IPS DF 19.7 (cell line): ENCODE measurements around the gene ACOT9.
A peak's percentile ranks its signal among the peaks of the same experiment; 100 is the strongest.
"Not testable (repeated sequence)": the region's sequence is repeated elsewhere in the genome, so short reads cannot be mapped to it uniquely, and the experiment has no call there.

ENCODE experiments used
- DNase-seq: peaks from one replicate; pipeline ENCODE4 v3.0.0-alpha.2; 2013; ENCODE audit warnings: low read depth, low spot score

Gene ACOT9

DNA sequence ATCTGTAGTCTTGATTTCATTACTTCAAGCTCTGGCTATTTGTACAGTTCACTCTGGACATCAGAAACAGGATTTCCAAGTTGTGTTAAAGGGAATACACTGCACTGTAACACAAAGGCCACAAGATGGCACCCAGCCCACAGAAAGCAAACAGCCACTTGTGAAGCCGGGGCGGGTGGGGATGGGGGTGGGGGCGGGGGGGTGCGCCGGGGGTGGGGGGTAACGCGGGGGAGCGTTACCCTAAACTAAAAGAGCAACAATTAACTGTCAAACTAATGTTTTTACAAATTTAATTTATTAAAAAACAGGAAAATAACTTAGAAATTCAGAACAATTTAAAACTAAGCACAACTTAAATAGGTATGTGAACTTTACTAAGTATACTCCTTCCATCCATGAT is 48.5 kb downstream of the ACOT9 start:
- DNase-seq = no peak

DNA sequence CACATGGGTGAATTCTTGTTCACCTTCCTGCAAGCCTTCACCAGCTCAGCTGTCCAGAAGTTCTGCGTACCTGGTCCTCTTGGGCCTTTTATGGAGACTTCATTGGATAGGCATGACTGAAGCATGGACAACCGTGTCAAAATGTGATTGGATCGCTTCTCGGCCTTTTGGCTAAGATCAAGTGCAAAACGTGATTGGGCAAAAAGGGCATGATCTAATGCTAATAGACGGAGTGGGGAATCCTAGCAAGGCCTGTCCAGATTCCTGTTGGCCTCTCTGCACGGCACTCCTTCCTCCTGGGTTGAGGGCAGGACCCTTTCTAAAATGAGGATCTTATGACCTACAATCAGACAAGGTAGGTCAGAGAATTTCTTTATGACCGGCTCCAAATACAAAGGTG is 50.9 kb downstream of the ACOT9 start:
- no peak for DNase-seq

DNA sequence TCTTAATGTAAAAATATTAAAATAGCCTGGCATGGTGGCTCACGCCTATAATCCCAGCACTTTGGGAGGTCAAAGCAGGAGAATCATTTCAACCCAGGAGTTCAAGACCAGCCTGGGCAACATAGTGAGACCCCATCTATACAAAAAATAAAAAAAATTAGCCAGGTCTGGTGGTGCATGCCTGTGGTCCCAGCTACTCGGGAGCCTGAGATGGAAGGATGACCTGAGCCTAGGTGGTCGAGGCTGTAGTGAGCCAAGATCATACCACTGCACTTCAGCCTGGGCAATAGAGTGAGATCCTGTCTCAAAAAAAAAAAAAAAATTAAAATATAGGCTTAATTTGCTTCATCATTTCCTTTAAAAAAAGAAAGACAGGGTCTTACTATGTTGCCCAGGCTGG is 66.6 kb downstream of the ACOT9 start:
- not testable (repeated sequence) for DNase-seq

DNA sequence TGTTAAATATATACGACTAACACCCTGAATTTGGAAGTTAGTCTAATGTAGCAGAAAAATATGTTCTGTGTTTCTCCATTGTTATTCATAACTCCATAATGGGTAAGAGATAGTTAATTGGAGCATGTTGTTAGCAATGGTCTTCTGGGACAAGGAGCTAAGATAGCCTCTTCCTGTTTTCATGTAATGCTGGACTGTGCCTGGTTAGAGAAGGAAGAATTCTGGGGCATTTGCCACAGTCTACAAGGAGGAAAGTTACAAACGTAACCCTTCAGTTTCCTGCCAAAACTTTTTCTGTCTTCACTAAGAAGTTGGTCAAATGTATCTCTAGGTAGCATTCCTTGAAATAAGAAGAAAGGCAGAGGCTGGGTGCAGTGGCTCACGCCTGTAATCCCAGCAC is 70.0 kb downstream of the ACOT9 start:
- no peak for DNase-seq

DNA sequence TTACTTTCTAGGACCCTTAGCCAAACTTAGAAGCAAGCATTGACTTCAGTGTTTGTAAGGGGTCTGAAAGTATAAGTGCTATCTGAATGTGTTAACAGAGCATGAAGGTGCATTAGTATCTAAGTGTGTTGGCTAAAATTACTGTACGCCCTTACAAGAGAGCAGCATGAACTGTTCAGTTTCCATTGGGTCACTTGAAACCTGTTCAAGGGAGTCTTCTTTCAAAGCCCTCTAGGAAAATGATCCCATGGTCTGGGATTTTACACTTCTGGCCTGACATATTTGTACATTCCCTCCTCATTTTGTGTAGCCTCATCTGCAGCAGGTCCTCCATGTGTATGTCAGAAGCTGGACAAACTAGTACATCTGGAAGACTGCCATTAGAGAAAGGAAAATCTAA is 72.5 kb downstream of the ACOT9 start:
- no peak for DNase-seq

DNA sequence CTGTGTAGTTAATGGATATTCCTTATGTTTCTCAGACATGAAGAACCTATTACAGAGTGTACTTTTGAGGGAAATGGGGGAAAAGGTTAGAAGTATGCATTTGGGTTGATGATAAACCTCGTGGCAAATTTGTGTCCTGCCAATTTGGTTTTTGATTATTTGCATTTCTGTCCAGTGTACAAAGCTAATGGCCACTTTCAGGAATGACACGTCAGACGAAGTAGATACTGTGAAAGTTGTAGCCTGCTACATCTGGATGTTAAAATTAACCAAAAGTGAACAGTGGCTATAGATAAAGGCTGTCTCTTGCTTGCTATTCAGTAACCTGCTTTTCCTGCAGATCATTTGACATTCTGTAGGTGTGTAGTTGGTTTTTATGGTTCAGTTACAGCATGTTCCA is 74.7 kb downstream of the ACOT9 start:
- no peak for DNase-seq

DNA sequence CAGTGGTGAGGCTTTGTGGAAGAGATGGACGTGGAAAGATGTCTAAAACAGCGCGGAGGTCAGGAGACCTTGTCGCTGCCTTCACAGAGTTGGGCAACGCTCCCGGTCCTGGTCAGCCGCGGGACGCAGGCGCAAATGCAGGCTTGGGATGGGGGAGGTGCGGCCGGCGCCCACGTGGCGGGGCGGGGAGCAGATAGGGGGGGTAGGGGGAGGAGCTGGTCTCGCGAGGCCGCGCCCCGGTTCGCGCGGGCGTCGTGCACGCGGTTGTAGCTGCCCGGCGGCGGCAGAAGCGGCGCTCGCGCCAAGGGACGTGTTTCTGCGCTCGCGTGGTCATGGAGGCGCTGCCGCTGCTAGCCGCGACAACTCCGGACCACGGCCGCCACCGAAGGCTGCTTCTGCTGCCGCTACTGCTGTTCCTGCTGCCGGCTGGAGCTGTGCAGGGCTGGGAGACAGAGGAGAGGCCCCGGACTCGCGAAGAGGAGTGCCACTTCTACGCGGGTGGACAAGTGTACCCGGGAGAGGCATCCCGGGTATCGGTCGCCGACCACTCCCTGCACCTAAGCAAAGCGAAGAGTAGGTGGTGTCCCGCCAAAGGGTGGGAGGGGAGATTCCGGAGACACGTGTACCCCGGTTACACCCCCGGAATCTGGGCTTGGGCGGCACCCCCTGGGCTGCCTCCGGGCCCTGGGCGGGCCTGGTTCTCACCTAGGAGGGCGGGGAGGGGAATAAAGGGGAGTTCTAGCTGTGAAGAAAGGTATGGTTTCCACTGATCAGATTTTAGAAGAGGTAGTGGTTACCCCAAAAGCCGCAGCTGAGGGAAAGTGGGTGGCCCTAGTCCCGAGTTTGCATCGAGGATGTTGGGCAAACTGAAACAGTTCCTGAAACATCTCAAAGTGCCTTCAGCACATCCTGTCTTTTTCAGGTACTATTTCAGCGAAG is 75.6 kb downstream of the ACOT9 start, which contains the start of gene PRDX4:
TSS of gene PRDX4 (plus strand) at position 255 of the 939 bp plus-strand sequence. CDS start at position 333, 78 bp downstream.
- DNase-seq = peak; percentile 33

DNA sequence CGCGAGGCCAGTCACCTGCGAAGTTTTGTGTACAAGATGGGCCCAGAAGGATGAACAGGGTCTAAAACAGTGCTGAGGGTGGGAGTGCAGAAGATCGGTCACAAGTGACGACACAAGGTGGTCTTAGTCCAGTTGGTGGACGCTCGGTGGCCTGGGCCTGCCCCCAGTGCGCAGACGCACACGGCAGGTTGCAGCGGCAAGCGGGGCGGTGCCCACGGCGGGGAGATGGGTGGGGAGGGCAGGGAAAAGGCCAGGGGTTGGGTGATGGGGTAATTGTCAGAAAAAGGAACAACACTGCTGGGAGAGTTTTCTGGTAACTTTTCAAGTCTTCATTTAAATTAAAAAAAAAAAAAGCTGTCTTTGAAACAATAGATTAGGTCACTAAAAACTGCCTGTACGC is 76.8 kb downstream of the ACOT9 start:
- no peak for DNase-seq

DNA sequence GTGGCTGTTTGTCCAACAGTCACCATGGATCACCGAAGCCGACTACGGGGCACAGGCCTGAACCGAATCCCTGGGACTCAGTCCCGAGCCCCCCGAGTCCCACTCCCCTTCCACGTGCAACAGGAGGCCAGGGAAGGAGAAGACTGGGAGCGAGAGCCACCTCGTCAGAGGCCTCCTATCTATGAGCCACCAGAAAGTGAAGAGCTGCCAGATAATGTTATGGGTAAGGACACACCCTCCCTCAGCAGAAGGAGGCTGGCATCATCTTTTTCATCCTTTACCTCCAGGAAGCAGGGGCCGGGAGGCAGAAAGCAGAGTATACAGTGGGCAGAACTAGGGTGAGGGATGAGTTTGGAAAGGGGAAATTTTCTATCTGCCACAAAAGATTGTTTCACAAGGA is 78.6 kb downstream of the ACOT9 start:
- DNase-seq = no peak

DNA sequence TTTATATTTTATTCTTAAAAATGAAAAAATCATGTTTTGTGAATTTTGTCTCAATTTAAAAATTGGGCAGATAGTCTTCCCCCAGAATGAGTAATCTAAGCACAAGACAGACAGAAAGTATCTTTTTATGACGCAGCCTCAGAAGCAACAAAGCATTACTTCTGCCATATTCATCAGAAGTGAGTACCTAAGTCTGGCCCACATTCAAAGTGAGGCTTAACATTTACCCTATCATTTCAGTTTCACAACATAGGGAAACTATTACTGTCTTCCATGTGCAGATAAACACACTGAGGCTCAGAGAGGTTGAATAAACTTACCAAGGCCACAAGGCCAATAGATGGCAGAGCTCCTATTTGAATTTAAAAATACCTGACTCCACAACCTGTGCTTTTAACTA is 80.2 kb downstream of the ACOT9 start:
- DNase-seq = no peak

DNA sequence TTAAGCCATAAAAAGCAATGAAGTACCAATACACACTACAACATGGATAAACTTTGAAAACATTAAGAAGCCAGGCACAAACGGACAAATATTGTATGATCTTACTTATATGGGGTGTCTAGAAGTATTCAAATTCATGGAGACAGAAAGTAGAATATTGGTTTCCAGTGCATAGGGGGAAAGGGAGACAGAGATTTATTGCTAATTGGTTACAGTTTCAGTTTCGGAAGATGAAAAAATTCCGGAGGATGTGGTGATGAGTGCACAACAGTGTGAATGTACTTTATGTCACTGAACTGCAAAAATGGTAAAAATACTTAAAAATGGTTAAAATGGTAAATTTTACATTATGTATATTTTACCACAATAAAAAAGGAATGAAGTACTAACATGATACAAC is 80.9 kb downstream of the ACOT9 start:
- no peak for DNase-seq

DNA sequence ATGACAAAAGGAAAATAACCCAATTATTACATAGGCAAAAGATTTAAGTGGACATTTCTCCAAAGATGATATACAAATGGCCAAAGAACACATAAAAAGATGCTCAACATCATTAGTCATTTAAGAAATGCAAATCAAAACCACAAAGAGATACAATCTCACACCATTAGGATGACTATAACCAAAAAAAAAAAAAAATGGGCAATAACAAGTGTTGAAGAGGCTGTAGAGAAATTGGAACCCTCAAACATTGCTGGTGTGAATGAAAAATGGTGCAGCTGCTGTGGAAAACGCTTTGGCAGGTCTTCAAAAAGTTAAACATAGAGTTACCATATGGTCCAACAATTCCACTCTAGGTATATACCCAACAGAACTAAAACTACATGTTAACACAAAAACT is 81.4 kb downstream of the ACOT9 start:
- no peak for DNase-seq

DNA sequence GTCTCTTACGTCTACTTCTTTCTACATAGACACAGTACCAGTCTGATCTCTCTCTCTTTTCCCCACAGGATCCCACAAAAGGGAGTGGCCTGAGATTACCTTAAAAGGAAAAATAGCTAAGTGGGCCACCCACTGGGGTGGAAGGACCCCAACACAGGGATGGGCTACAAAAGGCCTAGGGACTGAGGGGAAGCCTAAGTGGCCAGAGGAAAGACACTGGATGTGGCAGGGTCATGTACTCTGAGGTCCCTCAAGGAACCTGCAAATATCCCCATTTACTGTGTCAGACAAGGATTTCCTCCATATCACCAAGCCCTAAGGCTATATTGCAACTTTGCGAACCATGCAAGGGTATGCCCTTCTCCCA is 82.3 kb downstream of the ACOT9 start:
- DNase-seq = no peak

DNA sequence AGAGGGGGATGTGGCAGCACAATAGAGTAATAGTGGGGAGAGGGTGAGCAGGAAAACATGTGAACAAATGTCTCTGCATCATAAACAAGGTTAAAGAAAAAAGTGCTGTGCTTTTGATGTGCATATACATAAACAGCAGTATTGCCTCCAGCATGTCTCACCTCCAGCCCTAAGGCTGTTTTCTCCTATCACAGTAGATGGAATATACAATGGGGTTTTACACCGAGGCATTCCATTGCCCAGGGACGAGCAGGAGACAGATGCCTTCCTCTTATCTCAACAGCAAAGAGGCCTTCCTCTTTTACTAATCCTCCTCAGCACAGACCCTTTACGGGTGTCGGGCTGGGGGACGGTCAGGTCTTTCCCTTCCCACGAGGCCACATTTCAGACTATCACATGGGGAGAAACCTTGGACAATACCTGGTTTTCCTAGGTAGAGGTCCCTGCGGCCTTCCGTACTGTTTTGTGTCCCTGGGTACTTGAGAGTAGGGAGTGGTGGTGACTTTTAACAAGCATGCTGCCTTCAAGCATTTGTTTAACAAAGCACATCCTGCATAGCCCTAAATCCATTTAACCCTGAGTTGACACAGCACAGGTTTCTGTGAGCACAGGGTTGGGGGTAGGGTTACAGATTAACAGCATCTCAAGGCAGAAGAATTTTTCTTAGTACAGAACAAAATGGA is 82.9 kb downstream of the ACOT9 start:
- DNase-seq = peak; percentile 25

DNA sequence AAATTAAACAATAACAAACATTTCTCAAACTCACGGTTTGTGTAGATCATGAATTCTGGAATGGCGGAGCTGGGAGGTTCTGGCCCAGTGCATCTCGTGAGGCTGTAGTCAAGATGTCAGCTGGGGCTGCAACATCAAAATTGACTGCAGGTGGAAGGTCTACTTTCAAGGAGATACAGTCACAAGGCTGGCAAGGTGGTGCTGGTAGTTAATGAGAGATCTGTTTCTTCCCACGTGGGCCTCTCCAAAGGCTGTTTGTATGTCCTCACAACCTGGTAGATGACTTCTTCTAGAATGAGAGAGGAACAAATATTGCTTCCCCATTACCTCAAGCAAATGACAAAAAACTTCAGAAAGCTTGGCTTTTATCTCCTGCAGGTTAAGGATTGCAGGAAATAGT is 83.7 kb downstream of the ACOT9 start:
- no peak for DNase-seq

DNA sequence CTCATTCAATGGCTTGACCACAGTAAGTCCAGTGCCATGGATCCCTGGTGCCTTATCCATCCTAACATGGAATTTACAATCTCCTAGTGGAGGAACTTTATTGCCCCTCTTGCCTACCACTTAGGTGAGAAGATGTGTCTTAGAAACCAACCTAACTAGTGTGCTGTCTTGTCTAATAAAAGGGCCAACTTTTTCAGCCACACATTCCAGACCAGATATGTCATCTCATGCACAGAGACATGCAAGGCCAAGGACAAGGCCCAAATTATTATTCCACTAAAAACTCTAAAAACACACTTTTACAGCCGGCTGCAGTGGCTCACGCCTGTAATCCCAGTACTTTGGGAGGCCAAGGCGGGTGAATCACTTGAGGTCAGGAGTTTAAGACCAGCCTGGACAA is 86.4 kb downstream of the ACOT9 start:
- no peak for DNase-seq

DNA sequence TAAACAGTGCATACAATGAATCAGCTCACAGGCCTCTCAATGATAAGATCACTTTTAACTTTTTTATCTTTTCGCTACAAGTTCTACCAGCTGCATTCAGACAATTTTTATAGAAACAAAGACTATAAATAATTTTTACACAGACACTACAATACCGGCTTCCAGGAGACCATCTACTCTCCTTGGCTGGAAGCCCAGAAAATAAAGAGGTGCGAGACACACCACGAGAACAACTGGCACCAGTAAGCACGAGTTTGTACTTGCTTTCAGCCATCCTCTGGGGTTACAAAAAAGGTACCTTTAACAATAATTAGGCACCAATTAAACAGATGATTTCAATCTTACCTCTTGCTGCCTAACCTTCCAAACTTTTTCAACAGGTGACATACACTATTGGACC is 87.0 kb downstream of the ACOT9 start:
- DNase-seq = no peak
